Endodermal cell (in vitro differentiated cells): Measurements from ENCODE around the gene FCN2. TPM values are rescaled to one million over a fixed set of nuclear protein-coding genes. Genes with fewer than 3 reads are reported as not detected.

Experiments used
- DNase-seq: peaks from one replicate; pipeline ENCODE4 v3.0.0-alpha.2; 2017
- H3K27ac ChIP-seq: 2 replicates; pipeline ENCODE4 v1.5.1; 2013; ENCODE audit warnings: mild to moderate bottlenecking, low read depth, low read length, moderate library complexity
- H3K27me3 ChIP-seq: 2 replicates; pipeline ENCODE4 v1.6.1; 2013; ENCODE audit warnings: mild to moderate bottlenecking, low read length, moderate library complexity; ENCODE audit not compliant: insufficient read depth, control insufficient read depth, poor library complexity, severe bottlenecking
- H3K36me3 ChIP-seq: 2 replicates; pipeline ENCODE4 v1.7.0; 2013; ENCODE audit warnings: mild to moderate bottlenecking, low read length, moderate library complexity; ENCODE audit not compliant: control insufficient read depth, insufficient read depth
- H3K4me1 ChIP-seq: one replicate; pipeline ENCODE4 v1.7.0; 2013; ENCODE audit warnings: low read length; ENCODE audit not compliant: control insufficient read depth, insufficient read depth
- H3K4me3 ChIP-seq: 2 replicates; pipeline ENCODE4 v1.5.1; 2013; ENCODE audit warnings: mild to moderate bottlenecking, low read length, moderate library complexity
- H3K9ac ChIP-seq: 2 replicates; pipeline ENCODE4 v1.6.1; 2013; ENCODE audit warnings: mild to moderate bottlenecking, low read length, moderate library complexity; ENCODE audit not compliant: poor library complexity, severe bottlenecking; ENCODE audit errors: extremely low read depth
- H3K9me3 ChIP-seq: 2 replicates; pipeline ENCODE4 v1.6.1; 2013; ENCODE audit warnings: mild to moderate bottlenecking, low read length, moderate library complexity; ENCODE audit not compliant: control insufficient read depth
- H3K27ac Mint-ChIP-seq: 2 replicates; pipeline ENCODE4 v1.8.0; 2020; ENCODE audit warnings: mixed read lengths
- H3K27me3 Mint-ChIP-seq: 2 replicates; pipeline ENCODE4 v1.8.0; 2021; ENCODE audit warnings: mild to moderate bottlenecking, mixed read lengths; ENCODE audit not compliant: insufficient read depth
- H3K36me3 Mint-ChIP-seq: 2 replicates; pipeline ENCODE4 v1.8.0; 2020; ENCODE audit warnings: low read depth, mixed read lengths
- H3K4me1 Mint-ChIP-seq: 2 replicates; pipeline ENCODE4 v1.8.0; 2020; ENCODE audit warnings: mixed read lengths
- H3K4me3 Mint-ChIP-seq: 2 replicates; pipeline ENCODE4 v1.8.0; 2020; ENCODE audit warnings: mild to moderate bottlenecking, moderate library complexity, mixed read lengths
- H3K9me3 Mint-ChIP-seq: 2 replicates; pipeline ENCODE4 v1.8.0; 2020; ENCODE audit warnings: mild to moderate bottlenecking, mixed read lengths
- WGBS, 2 experiments: methylation state at CpG; one replicate each; pipeline versions ENCODE4 v1.1.5 to v1.1.7; 2013; ENCODE audit warnings: missing lambda C conversion rate in 2 of 2, mixed read lengths in 1 of 2; ENCODE audit not compliant: insufficient coverage in 1 of 2, insufficient read length in 1 of 2; 5-methylcytosine and 5-hydroxymethylcytosine counted together
- total RNA-seq, 2 donors: library from RNA; stranded (reverse); fragmentation: NEBNext Ultra II Directional in 1 of 2; extraction: Animal tissue kit (Norgen Biotek cat#: 25700) in 1 of 2; gene quantifications; 2 replicates in 1 of 2; 3 replicates in 1 of 2; pipeline ENCODE4 v1.2.1, GENCODE V29; 2021
- TF ChIP-seq, protein P1 (sequence below): fragments of 200-600 bp; sonication (generic); conservative IDR thresholded peaks from 2 replicates; pipeline ENCODE4 v1.5.0; 2021; ENCODE audit warnings: antibody characterized with exemption, mild to moderate bottlenecking

FCN2 gene
- total RNA-seq, 2 donors from 2014 or later: not detected

- Histone ChIP-seq H3K27me3 (no peaks in the 10 kb centered on the region), H3K9ac (no peak overlapping the region), H3K4me3 (no peak overlapping the region), H3K4me1 (no peaks in the 10 kb centered on the region), H3K36me3 (no peaks in the 10 kb centered on the region), H3K9me3 (peaks cover 4% of the 10 kb centered on the region), H3K27ac (no peak overlapping the region)
- H3K4me1 Mint-ChIP-seq: no peaks in the 10 kb centered on the region
- H3K27ac Mint-ChIP-seq: no peak overlapping the region
- H3K4me3 Mint-ChIP-seq: no peak overlapping the region
- no peak for DNase-seq
- TF ChIP-seq, protein P1, sequence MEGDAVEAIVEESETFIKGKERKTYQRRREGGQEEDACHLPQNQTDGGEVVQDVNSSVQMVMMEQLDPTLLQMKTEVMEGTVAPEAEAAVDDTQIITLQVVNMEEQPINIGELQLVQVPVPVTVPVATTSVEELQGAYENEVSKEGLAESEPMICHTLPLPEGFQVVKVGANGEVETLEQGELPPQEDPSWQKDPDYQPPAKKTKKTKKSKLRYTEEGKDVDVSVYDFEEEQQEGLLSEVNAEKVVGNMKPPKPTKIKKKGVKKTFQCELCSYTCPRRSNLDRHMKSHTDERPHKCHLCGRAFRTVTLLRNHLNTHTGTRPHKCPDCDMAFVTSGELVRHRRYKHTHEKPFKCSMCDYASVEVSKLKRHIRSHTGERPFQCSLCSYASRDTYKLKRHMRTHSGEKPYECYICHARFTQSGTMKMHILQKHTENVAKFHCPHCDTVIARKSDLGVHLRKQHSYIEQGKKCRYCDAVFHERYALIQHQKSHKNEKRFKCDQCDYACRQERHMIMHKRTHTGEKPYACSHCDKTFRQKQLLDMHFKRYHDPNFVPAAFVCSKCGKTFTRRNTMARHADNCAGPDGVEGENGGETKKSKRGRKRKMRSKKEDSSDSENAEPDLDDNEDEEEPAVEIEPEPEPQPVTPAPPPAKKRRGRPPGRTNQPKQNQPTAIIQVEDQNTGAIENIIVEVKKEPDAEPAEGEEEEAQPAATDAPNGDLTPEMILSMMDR: no peak
- peaks cover 2% of the 10 kb centered on the region for H3K27me3 Mint-ChIP-seq
- H3K9me3 Mint-ChIP-seq: peaks cover 16% of the 10 kb centered on the region
- H3K36me3 Mint-ChIP-seq: peaks cover 2% of the 10 kb centered on the region
- 85 to 92% methylated on average over 8 to 9 of the region's 9 CpGs for WGBS, 2 experiments
These were observed 42.3 kb downstream of the FCN2 start for GRCh38 chr9:134922932-134923240.

DNA sequence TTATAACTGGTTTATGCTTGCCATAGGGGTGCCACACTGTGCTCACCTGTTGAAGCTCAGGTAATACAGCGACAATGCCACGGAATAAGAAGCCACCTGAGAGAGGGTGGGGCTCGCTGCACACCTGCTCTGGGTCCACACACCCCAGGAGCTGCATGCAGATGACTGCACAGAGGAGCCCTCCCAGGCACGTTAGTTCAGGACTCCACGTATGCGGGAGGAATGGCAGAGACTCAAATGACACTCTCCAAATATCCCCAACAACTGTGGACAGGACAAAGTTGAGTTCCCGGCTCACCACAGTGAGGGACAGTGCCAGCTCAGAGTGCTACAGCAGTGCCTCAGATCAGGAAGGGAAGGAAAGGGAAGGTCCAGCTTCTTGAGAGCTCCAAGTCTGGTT lies 42.9 kb downstream of the FCN2 start:
- Mint-ChIP-seq H3K36me3 (peaks cover 2% of the 10 kb centered on the region), H3K4me1 (no peaks in the 10 kb centered on the region), H3K9me3 (peaks cover 14% of the 10 kb centered on the region), H3K4me3 (no peak overlapping the region), H3K27me3 (peaks cover 2% of the 10 kb centered on the region), H3K27ac (no peak overlapping the region)
- DNase-seq: no peak
- Histone ChIP-seq H3K4me1 (no peaks in the 10 kb centered on the region), H3K4me3 (no peak overlapping the region), H3K9ac (no peak overlapping the region), H3K36me3 (no peaks in the 10 kb centered on the region), H3K27me3 (no peaks in the 10 kb centered on the region), H3K27ac (no peak overlapping the region), H3K9me3 (peaks cover 4% of the 10 kb centered on the region)
- TF ChIP-seq, protein P1: no peak
- 85 to 94% methylated on average over 6 to 7 of the region's 7 CpGs for WGBS, 2 experiments

GRCh38 chr9:134925011-134925511 lies 44.5 kb downstream of the FCN2 start:
- H3K9me3 ChIP-seq: no peaks in the 10 kb centered on the region
- H3K27me3 ChIP-seq: no peaks in the 10 kb centered on the region
- WGBS, 2 experiments: 77 to 81% methylated on average over 7 of the region's 7 CpGs
- Mint-ChIP-seq H3K27ac (no peak overlapping the region), H3K9me3 (no peaks in the 10 kb centered on the region), H3K4me3 (no peak overlapping the region), H3K36me3 (no peaks in the 10 kb centered on the region), H3K27me3 (no peaks in the 10 kb centered on the region), H3K4me1 (no peaks in the 10 kb centered on the region)
- no peak overlapping the region for H3K4me3 ChIP-seq
- TF ChIP-seq, protein P1: no peak
- H3K27ac ChIP-seq: no peak overlapping the region
- no peaks in the 10 kb centered on the region for H3K4me1 ChIP-seq
- H3K9ac ChIP-seq: no peak overlapping the region
- no peak for DNase-seq
- no peaks in the 10 kb centered on the region for H3K36me3 ChIP-seq
